Stimulated activated CD4-positive, alpha-beta T cell treated with anti-CD3 and anti-CD28 coated beads, Interleukin-4, amount 100 ng/mL, for 48 hours (primary cell): ENCODE results near the gene LARGE1.

Experiments used
- DNase-seq, 2 donors: peaks; one replicate each; pipeline ENCODE4 v3.0.0-alpha.2; 2020; ENCODE audit warnings: low read depth in 2 of 2

Gene LARGE1

GRCh38 chr22:33823552-33823951 lies 96.7 kb downstream of the LARGE1 start:
- DNase-seq: no peak

- no peak for DNase-seq
Measured at GRCh38 chr22:33821290-33821689, 99.0 kb downstream of the LARGE1 start.

- DNase-seq: no peak
Measured at GRCh38 chr22:33819743-33820142, 100.5 kb downstream of the LARGE1 start.

DNA sequence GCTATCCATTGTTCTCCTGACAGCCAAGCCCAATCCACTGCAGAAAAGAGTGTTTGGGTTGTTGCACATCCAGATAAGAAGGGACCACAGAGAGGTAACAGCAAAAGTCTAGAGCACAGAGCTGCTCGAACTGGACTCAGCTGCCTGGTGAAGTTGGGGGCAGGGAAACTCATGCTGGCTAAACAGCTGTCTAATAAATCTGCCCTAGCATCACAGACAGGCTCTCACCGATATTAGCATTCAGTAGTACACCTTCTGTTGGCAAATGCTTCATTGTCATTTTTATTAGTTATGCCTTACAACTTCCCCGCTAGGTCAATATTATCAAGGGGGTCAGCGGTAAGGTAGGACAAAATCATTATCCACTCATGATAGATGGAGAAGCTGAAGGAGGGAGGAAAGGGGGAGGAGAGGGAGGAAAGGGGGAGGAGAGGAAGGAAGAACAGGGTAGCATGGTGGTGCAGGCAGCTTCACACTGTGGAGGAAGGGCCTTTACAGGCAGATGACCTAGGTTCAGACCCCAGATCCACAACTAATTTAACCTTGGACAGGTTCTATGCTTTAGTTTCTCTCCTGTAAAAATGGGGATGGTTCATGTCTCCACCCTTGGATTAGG lies 102.7 kb downstream of the LARGE1 start:
- no peak for DNase-seq

- no peak for DNase-seq
Measured at GRCh38 chr22:33812360-33812977, 107.8 kb downstream of the LARGE1 start.

DNA sequence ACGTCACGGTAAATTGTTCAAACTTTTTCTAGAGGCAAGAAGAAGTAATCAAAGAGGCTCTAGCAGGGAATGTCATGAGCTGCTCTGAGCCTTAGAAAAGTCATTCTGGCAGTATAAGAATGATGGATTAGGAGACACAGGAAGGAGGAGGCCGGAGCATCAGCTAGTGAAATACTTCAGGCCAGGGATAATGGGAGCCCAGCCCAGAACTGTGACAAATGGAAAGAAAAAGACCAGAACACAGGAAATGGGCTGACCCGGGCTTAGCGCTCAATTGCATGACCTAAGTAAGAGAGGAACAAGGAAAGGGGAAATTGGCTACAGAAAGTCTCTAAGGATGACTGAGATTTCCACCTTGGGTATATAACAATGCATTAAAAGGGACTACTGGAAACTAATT lies 108.6 kb downstream of the LARGE1 start:
- DNase-seq: no peak

GRCh38 chr22:33811208-33811607 lies 109.1 kb downstream of the LARGE1 start:
- no peak for DNase-seq

DNA sequence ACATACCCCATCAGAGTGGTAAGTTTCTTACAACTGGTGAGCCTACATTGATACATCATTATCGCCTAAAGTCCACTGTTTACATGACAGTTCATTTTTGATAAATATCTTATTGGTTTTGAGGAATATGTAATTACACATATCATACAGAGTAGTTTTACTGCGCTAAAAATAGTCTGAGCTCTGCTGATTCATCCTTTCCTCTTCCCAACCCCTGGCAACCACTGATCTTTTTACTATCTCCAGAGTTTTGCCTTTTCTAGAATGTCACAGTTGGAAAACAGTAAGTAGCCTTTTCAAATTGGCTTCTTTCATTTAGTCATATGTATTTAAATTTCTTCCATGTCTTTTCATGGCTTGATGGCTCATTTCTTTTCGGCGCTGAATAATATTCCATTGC lies 112.8 kb downstream of the LARGE1 start:
- no peak for DNase-seq

DNA sequence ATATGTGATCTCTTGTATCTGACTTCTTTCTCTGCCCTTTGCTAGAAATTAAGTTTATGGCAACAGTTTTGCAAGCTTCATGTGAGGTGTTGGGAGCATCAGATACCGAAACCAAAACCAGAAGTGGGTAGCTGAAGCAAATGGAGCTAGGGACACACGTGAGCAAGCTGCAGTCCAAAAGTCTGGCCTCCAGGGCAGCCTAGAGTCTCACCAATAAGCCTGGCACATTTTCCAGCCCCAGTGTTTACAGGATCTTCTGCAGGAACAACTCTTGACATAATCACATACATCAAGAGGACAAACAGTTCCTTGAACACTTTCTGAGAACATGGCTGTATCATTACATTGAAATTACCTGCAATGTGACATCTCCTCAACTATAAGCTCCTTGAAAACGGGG lies 114.1 kb downstream of the LARGE1 start:
- DNase-seq: no peak

DNA sequence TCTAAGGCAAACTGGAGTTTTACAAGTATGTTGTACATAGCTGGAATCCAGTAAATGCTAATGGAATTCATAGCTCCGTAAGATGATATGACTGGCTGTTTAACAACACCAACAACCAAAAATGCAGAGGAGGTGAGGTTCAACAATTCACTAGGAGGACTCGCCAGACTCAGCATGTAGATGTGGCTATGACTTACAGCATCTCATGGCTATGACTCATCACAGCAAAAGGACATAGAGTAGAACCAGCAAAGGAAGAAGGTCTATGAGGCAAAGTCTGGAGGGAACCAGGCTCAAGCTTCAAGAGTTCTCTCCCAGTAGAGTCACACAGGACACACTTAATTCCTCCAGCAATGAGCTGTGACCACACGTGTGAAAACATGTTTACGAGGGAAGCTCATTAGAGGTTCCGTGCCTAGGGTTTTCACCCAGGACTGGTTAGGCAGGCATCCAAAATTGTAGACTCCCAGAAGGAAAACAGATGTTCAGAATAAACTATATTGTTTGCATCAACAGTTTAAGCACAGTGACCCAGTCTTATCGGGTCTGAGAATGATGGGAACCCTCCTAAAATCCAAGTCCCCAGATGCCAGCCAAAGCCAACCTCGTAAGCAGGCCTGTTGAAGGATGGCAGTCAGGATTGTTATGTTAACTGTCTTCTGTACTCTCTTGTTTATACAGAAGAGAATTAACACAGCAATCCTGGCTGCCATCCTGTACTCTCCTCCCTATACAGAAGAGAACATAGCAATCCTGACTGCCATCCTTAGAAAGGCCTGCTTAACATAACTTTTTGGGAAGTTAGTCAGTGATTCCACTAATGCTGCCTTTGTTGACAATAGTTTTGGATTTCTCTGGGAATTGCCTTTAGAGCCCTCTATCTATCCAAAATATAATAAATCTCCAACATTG lies 116.6 kb downstream of the LARGE1 start:
- DNase-seq: no peak

DNA sequence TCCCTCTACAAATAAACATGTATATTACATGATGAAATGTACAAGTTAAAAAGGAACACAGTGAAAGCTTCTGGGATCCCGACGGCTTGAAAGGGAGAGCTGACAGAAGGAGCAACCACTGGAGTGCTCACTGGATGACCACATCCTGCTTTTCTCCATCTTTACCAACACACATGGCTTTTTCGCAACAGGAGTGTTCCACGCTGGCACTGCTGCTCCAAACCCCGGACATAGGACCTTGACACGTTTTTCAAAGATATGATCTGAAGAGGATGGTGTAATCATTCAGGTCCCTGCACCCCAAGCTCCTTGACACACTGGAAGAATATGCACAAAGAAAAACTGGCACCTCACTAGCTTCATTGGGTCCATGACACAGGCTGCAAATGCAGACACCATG lies 121.9 kb downstream of the LARGE1 start:
- no peak for DNase-seq

DNA sequence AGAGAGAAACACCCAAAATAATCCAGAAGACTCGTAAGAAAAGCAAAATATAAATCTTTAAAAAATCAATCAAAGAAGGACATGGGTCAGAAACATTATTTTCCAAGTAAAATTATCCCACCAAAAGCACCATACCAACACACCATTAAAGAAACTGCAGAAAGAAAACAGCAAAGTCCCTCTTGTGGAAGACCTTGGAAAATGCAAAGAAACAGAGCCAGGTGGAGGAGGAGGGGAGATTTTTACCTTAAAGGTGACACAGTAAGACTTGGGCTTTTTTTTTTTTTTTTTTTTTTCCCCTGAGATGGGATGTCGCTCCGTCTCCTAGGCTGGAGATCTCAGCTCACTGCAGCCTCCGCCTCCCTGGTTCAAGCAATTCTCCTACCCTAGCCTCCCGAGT lies 123.8 kb downstream of the LARGE1 start:
- no peak for DNase-seq

GRCh38 chr22:33793475-33793874 lies 126.8 kb downstream of the LARGE1 start:
- DNase-seq: no peak

- no peak for DNase-seq
Measured at GRCh38 chr22:33792832-33793231, 127.4 kb downstream of the LARGE1 start.

- no peak for DNase-seq
Measured at GRCh38 chr22:33789690-33790253, 130.5 kb downstream of the LARGE1 start.

GRCh38 chr22:33788927-33789326 lies 131.3 kb downstream of the LARGE1 start:
- no peak for DNase-seq

DNA sequence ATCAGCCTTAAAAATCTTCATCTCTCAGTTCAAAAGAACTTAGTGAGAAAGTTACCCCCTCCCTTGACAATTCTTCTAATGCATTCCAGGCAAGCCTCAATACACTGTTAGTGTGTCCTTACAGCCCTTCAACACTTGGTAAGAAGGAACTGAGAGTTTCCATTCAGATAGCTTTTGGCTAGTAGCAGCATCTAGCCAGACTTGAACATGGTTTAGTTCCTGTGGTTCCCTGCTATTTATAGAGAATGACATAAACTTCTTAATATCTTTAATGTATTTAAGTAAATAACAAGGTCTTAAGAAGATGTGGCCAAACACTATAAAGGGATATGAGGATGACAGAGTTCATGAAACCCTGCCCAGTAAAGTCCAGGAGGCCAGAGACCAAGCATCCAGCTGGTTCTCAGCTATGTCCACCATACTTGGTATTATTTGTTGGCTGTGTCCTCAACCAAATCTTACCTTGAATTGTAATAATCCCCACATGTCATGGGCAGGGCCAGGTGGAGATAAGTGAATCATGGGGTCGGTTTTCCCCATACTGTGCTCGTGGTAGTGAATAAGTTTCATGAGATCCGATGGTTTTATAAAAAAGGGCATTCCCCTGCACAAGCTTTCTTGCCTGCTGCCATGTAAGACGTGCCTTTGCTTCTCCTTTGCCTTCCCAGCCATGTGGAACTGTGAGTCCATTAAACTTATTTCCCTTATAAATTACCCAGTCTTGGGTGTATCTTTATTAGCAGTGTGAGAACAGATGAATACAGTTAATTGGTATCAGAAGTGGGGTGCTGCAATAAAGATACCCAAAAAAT lies 132.4 kb downstream of the LARGE1 start:
- no peak for DNase-seq

- no peak for DNase-seq
Measured at GRCh38 chr22:33786149-33786548, 134.1 kb downstream of the LARGE1 start.

DNA sequence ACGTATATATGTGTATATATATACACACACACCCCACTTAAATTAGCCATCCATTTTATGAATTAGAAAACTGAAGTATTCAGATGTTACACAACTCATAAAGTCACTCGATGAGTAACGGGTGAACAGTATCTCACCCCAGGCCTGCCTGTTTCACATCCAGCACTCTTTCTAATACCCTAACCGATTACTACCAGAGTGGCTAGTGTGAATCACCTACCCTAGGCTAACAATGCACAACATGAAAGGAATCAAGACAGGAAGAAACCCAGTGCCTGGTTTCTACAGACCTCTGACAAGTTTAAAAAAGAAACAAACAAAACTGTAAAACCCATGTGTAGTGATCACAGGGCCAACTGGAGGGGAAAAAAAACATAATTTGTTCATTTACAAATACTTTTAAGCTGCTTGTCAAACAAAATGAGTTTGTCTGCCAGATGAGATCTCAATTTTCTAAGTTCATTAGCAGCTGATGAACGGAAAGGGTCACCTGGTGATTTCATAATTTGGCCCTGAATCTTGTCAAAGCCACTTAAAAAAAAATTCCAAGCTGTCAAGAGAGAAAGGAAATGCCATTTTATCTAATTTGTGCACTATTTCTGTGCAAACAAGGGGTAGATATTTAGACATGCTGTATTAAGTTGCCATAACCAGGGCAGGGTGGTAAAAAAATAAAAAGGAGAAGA lies 134.8 kb downstream of the LARGE1 start:
- DNase-seq: no peak

DNA sequence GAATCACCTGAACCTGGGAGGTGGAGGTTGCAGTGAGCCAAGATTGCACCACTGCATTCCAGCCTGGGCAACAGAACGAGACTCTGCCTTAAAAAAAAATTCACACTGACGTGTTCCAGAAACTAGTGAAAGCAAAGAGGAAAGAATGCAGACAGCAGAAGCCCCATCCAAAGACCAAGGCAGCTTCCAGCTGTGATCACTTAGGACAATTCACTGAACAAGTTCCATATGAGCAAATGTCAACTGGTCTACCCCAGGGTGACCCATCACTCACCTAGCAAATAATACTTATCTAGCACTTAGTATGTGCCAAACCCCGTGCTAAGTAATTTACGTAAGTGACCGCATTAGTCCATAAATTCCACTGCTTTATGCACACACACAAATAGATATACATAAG lies 138.9 kb downstream of the LARGE1 start:
- DNase-seq: no peak

- DNase-seq: no peak
Measured at GRCh38 chr22:33780531-33781136, 139.6 kb downstream of the LARGE1 start.
